ENCODE data around the gene ZNF385C. TPM values are rescaled to one million over a fixed set of nuclear protein-coding genes. Genes with fewer than 3 reads are reported as not detected.

The ZNF385C gene
- polyA plus RNA-seq, 1 donor (not counting 4 experiments of a cell fraction or from before 2014, with no cell fraction given), result 0.09 TPM

DNA sequence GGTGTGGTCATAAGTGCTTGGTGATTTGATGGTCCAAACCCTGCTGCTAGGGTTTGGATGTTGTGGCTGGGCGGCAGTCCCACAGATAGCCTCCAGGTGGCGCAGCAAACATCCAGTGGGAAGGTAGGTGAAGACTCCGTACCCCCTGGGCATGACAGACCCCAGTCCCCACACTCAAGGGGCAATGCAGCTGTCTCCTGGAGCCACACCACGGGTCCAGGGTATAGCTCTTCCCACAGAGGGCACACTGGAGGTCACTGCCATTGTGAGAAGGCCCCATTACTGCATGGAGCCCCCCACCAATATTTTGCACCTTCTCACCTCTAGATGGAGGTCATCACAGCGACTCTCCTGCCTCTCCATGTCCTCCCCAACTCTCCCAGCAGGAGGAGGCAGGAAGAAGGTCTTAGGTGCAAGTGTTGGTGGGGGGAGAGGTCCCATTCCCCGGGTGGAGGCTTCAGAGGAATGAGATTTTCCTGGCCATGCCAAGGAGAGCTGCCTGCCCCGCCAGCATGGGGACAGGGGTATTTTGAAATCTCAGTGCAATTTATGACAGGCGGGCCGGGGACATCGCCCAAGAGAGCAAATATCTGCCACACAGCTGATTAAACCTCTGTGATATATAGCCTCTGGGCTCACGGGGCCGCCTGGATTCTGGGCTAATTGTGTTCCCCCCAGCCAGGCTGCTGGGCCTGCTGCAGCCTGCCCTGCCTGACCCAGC, 30.7 kb downstream of the ZNF385C start:
- Histone ChIP-seq H3K79me2 (ENCODE audit: control insufficient read depth, insufficient read depth, low read length) (no peaks in the 10 kb centered on the region), H2AFZ (ENCODE audit: control insufficient read depth, low read length) (no peak overlapping the region), H3K27me3 (ENCODE audit: control insufficient read depth, extremely low read depth, insufficient read depth, low read length) (peaks cover 26% of the 10 kb centered on the region), H3K9me3 (ENCODE audit: control insufficient read depth, low read depth, low read length) (no peaks in the 10 kb centered on the region), H3K4me2 (ENCODE audit: control insufficient read depth, extremely low read depth, insufficient read depth, low read depth, low read length) (no peak overlapping the region), H3K27ac (ENCODE audit: control insufficient read depth, insufficient read depth, low read length) (no peak overlapping the region), H3K4me1 (ENCODE audit: control insufficient read depth, extremely low read depth, insufficient read depth, low read length) (peaks cover 5% of the 10 kb centered on the region), H3K9ac (ENCODE audit: control insufficient read depth, extremely low read depth, insufficient read depth, low read length) (no peak overlapping the region), H3K36me3 (ENCODE audit: control insufficient read depth in 2 of 2, extremely low read depth in 1 of 2, insufficient read depth in 2 of 2, low read length in 2 of 2) (no peaks in the 10 kb centered on the region), H3K9me1 (ENCODE audit: control insufficient read depth, extremely low read depth, insufficient read depth, low read length) (no peaks in the 10 kb centered on the region), H4K20me1 (ENCODE audit: control insufficient read depth, extremely low read depth, insufficient read depth, low read length) (no peaks in the 10 kb centered on the region), H3K4me3 (ENCODE audit: control insufficient read depth in 2 of 3, extremely low read depth in 1 of 3, insufficient read depth in 2 of 3, low read depth in 1 of 3, low read length in 3 of 3) (no peak overlapping the region)
- FAIRE-seq (peak; percentile 29), DNase-seq (ENCODE audit: low read depth, low spot score) (peak; percentile 9)
- dilution Hi-C loops (cut with MboI; ENCODE audit: extremely low pct_ligation_motif_present, low sequenced_read_pairs), result no loop called here
- TF ChIP-seq EZH2 (IDR thresholded peaks at IDR 0.05; ENCODE audit: low read length), result no peak
- peak; percentile 90 to 92 (median 91) for TF ChIP-seq CTCF (optimal IDR thresholded peaks at IDR 0.05 in 1 of 3, IDR thresholded peaks at IDR 0.05 in 1 of 3, conservative IDR thresholded peaks at IDR 0.05 in 1 of 3; ENCODE audit: extremely low read depth in 1 of 3, insufficient read depth in 2 of 3, low read length in 3 of 3)

- H3K9me3 ChIP-seq (ENCODE audit: control insufficient read depth, low read depth, low read length), result no peaks in the 10 kb centered on the region
- H3K4me3 ChIP-seq (ENCODE audit: control insufficient read depth in 2 of 3, extremely low read depth in 1 of 3, insufficient read depth in 2 of 3, low read depth in 1 of 3, low read length in 3 of 3), result no peak overlapping the region
- H2AFZ ChIP-seq (ENCODE audit: control insufficient read depth, low read length), result no peak overlapping the region
- no peak for TF ChIP-seq CTCF (optimal IDR thresholded peaks at IDR 0.05 in 1 of 3, IDR thresholded peaks at IDR 0.05 in 1 of 3, conservative IDR thresholded peaks at IDR 0.05 in 1 of 3; ENCODE audit: extremely low read depth in 1 of 3, insufficient read depth in 2 of 3, low read length in 3 of 3)
- no peak for TF ChIP-seq EZH2 (IDR thresholded peaks at IDR 0.05; ENCODE audit: low read length)
- H4K20me1 ChIP-seq (ENCODE audit: control insufficient read depth, extremely low read depth, insufficient read depth, low read length), result no peaks in the 10 kb centered on the region
- no peak overlapping the region for H3K9ac ChIP-seq (ENCODE audit: control insufficient read depth, extremely low read depth, insufficient read depth, low read length)
- no peak for FAIRE-seq
- no peaks in the 10 kb centered on the region for H3K79me2 ChIP-seq (ENCODE audit: control insufficient read depth, insufficient read depth, low read length)
- no peaks in the 10 kb centered on the region for H3K36me3 ChIP-seq (ENCODE audit: control insufficient read depth in 2 of 2, extremely low read depth in 1 of 2, insufficient read depth in 2 of 2, low read length in 2 of 2)
- H3K27me3 ChIP-seq (ENCODE audit: control insufficient read depth, extremely low read depth, insufficient read depth, low read length), result peaks cover 3% of the 10 kb centered on the region
- dilution Hi-C loops (cut with MboI; ENCODE audit: extremely low pct_ligation_motif_present, low sequenced_read_pairs), result no loop called here
- H3K9me1 ChIP-seq (ENCODE audit: control insufficient read depth, extremely low read depth, insufficient read depth, low read length), result no peaks in the 10 kb centered on the region
- H3K4me1 ChIP-seq (ENCODE audit: control insufficient read depth, extremely low read depth, insufficient read depth, low read length), result peaks cover 5% of the 10 kb centered on the region
- DNase-seq (ENCODE audit: low read depth, low spot score), result no peak
- H3K4me2 ChIP-seq (ENCODE audit: control insufficient read depth, extremely low read depth, insufficient read depth, low read depth, low read length), result no peak overlapping the region
- H3K27ac ChIP-seq (ENCODE audit: control insufficient read depth, insufficient read depth, low read length), result no peak overlapping the region
These were observed 33.1 kb downstream of the ZNF385C start for GRCh38 chr17:42065201-42065600.
